ENCODE measurements around the gene RPS6KA4.

Gene RPS6KA4

GRCh38 chr11:64382047-64382446 lies 23.1 kb downstream of the RPS6KA4 start:
- no peak for DNase-seq
- Mint-ChIP-seq H3K4me3 (no peak overlapping the region), H3K27ac (no peak overlapping the region), H3K27me3 (no peaks in the 10 kb centered on the region), H3K9me3 (no peaks in the 10 kb centered on the region), H3K4me1 (peaks cover 12% of the 10 kb centered on the region)
- no peak for ATAC-seq

DNA sequence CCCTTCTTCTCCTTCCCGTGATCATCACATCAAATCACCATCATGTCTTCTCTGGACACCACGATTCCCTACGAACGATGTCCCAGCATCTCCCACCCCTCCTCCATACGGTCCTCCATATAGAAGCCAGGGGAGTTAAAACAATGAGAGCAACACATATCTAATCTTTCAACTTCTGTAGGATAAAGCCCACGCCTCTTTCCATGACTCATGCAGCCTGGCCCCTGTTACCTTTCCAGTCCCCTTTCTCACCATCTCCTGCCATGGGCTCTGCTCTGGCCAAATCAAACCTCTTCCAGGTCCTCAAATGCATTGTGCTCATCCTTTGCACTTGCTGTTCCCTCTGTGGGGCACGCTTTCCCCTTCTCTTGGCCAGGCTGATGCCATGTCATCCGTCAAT lies 23.6 kb downstream of the RPS6KA4 start:
- DNase-seq = no peak
- Mint-ChIP-seq H3K27me3 (no peaks in the 10 kb centered on the region), H3K4me3 (no peak overlapping the region), H3K4me1 (peaks cover 12% of the 10 kb centered on the region), H3K27ac (no peak overlapping the region), H3K9me3 (no peaks in the 10 kb centered on the region)
- no peak for ATAC-seq

GRCh38 chr11:64383580-64383979 lies 24.6 kb downstream of the RPS6KA4 start:
- ATAC-seq = no peak
- H3K27me3 Mint-ChIP-seq = no peaks in the 10 kb centered on the region
- no peak overlapping the region for H3K4me3 Mint-ChIP-seq
- no peaks in the 10 kb centered on the region for H3K9me3 Mint-ChIP-seq
- DNase-seq = no peak
- peaks cover 12% of the 10 kb centered on the region for H3K4me1 Mint-ChIP-seq
- H3K27ac Mint-ChIP-seq = no peak overlapping the region

GRCh38 chr11:64384028-64384737 lies 25.2 kb downstream of the RPS6KA4 start:
- Mint-ChIP-seq H3K27me3 (no peaks in the 10 kb centered on the region), H3K4me3 (no peak overlapping the region)
- no peak for DNase-seq

DNA sequence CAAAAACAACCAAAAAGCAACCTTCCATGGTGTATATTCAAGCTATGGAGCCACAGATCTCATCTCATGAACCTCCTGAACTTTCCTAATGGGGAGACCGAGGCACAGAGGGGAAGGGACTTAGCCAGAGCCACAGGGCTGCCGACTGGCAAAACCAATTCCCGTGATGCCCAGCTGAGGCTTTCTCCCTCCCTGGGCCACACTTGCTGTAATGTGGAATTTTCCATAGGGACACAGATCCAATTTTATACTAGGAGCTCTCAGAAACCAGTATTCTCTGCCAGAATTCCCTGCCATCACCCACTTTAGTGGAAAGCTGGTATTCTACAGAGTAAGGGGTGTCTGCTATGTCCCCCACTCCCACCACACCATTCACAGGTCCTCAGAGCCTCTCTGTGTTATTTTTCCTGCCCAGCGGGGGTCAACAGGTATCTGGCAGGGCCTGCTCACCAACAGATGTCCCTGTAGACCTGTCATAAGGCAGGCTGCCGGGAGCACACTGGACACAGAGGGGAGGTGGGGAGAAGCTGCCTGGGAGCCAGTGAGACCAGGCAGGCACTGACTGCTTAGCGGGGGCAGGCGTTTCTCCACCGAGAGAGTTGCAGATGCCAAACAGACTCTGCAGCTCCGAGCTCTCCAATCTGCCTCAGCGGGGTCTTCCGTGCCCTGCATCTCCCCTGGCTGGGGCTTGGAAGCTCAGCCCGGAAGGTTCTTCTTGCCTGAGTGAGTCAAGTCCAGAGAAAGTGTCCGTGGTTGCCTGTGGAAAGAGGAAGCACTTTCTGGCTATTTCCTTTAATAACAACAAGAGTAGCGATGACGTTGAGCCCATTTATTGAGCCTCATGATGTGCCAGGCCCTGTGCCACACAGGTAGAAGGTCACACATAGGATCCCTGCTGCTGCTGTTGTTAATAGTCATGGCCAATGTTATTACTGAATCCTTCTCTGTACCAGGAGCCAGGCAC lies 26.3 kb downstream of the RPS6KA4 start:
- no peaks in the 10 kb centered on the region for H3K27me3 Mint-ChIP-seq
- no peak overlapping the region for H3K4me3 Mint-ChIP-seq
- peaks cover 12% of the 10 kb centered on the region in 2 donors for H3K9me3 Mint-ChIP-seq
- ATAC-seq (no peak), DNase-seq (no peak)
- peaks cover 19% of the 10 kb centered on the region for H3K4me1 Mint-ChIP-seq
- H3K27ac Mint-ChIP-seq = no peak overlapping the region

More at GRCh38 chr11:64384028-64384737, 25.2 kb downstream of the RPS6KA4 start:
- no peak overlapping the region for H3K27ac Mint-ChIP-seq
- peaks cover 12% of the 10 kb centered on the region for H3K4me1 Mint-ChIP-seq
- ATAC-seq = no peak
- H3K9me3 Mint-ChIP-seq = peaks cover 1 to 2% of the 10 kb centered on the region in 2 donors

DNA sequence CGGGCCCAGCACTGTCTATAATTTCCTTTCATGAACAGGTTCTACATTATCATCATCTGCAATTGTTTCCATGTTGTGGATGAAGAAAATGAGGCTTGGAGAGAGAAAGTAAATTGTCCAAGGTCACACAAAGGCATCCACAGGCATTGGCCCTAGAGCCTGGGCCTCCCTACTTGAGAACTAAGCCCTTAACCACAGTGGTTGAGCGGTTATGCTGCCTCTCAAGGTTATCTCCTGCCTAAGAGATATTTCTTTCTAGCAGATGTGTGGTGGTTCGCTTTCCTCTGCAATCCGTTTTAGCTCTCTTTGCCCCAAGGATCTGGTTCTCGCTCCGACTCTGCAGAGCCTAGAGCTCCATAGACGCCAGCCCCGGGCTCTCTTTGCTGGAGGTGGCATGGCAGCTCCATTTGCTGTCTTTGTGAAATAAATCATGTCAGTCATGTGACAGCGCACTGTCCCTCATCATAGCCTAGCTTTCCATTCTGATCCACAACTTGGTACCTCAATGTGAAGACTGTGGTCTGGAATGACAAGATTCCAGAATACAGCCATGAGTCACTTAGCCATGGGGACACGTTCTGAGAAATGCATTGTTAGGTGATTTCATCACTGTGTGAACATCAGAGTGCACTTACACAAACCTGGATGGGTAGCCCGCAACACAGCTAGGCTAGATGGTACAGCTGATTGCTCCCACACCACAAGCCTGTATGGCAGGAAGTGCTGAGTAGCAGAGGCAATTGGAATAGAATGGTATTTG lies 27.2 kb downstream of the RPS6KA4 start:
- Mint-ChIP-seq H3K4me3 (no peak overlapping the region), H3K9me3 (peaks cover 17% of the 10 kb centered on the region in 2 donors), H3K4me1 (peaks cover 28% of the 10 kb centered on the region), H3K27ac (no peak overlapping the region), H3K27me3 (no peaks in the 10 kb centered on the region)
- ATAC-seq (peak; percentile 50), DNase-seq (no peak)

GRCh38 chr11:64387916-64388315 lies 29.0 kb downstream of the RPS6KA4 start:
- Mint-ChIP-seq H3K27ac (no peak overlapping the region), H3K4me3 (no peak overlapping the region), H3K4me1 (peaks cover 29% of the 10 kb centered on the region), H3K9me3 (peaks cover 17% of the 10 kb centered on the region in 2 donors), H3K27me3 (no peaks in the 10 kb centered on the region)
- no peak for DNase-seq
- no peak for ATAC-seq

DNA sequence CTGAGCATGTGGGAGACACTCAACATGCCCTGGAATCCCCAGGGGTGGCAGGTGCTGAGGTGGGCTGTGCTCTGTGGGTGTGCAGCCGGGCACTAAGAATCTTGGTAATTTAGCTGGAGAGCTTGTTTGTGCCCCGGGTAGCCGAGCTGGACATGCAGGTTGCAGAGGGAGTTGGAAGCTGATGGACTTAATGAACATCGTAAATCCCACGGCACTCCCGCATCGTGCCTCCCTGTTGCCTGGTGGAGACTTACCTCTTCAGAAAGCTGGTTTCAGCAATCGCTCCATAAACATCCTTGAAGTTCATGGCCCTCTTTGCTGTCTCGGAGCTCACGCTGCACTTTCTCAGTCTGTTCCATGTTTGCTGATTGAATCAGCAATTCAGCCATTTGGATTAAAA lies 29.9 kb downstream of the RPS6KA4 start:
- DNase-seq (no peak), ATAC-seq (no peak)
- peak overlapping the region in 1 of 2 donors; percentile 2 for H3K27ac Mint-ChIP-seq
- peaks cover 17% of the 10 kb centered on the region in 2 donors for H3K9me3 Mint-ChIP-seq
- peaks cover 28% of the 10 kb centered on the region for H3K4me1 Mint-ChIP-seq
- no peaks in the 10 kb centered on the region for H3K27me3 Mint-ChIP-seq
- H3K4me3 Mint-ChIP-seq = no peak overlapping the region

DNA sequence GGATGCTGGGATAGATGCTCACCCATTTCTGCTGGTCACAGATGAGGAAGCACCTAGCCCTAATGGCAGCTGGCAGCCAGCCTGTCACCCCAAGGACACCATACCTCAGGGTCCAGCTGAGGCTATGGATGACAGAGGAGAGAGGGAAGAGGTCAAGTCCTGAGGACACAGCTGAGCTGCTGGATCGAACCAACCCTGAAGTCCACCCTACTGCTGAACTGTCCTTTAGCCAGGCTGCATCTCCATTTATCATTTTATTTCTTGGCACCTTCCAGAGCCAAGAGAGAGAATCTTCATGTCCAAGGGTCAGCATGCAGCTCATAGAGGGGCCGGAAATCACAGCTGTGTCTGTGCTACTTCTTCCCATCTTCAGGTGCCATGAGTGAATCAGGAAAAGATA lies 30.9 kb downstream of the RPS6KA4 start:
- Mint-ChIP-seq H3K9me3 (peaks cover 17% of the 10 kb centered on the region in 2 donors), H3K27ac (no peak overlapping the region), H3K4me1 (peaks cover 28% of the 10 kb centered on the region), H3K4me3 (no peak overlapping the region), H3K27me3 (no peaks in the 10 kb centered on the region)
- no peak for ATAC-seq
- no peak for DNase-seq

DNA sequence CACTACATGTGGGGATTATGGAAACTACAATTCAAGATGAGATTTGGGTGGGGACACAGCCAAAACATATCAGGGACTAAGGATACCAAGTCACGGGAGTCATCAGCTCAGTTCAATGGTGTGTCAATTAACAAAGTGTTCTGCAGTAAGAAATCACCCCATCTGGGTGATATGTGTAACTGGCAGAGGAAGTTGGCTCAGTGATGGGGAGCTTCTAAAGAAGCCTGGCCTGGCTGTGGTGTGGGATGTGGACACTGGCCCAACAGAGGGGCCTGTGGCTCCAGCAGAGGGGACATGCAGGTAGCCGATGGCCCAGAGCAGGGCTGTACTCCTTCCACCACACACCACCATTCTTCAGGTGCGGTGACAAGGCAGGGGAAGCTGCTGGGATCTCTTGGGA lies 31.6 kb downstream of the RPS6KA4 start:
- Mint-ChIP-seq H3K27me3 (peaks cover 4% of the 10 kb centered on the region), H3K9me3 (peaks cover 17% of the 10 kb centered on the region in 2 donors), H3K27ac (peak overlapping the region in 1 of 2 donors; percentile 75), H3K4me3 (peak overlapping the region in 1 of 2 donors; percentile 31), H3K4me1 (peaks cover 28% of the 10 kb centered on the region)
- ATAC-seq = no peak
- DNase-seq = no peak

GRCh38 chr11:64391839-64392238 lies 32.9 kb downstream of the RPS6KA4 start:
- Mint-ChIP-seq H3K9me3 (peaks cover 17% of the 10 kb centered on the region in 2 donors), H3K27me3 (peaks cover 14% of the 10 kb centered on the region), H3K27ac (no peak overlapping the region), H3K4me3 (no peak overlapping the region), H3K4me1 (peaks cover 29% of the 10 kb centered on the region)
- DNase-seq (no peak), ATAC-seq (no peak)

GRCh38 chr11:64395545-64396078 lies 36.6 kb downstream of the RPS6KA4 start:
- Mint-ChIP-seq H3K9me3 (peaks cover 1 to 2% of the 10 kb centered on the region in 2 donors), H3K4me1 (peaks cover 18% of the 10 kb centered on the region), H3K4me3 (no peak overlapping the region), H3K27me3 (peaks cover 14% of the 10 kb centered on the region), H3K27ac (no peak overlapping the region)
- no peak for DNase-seq
- no peak for ATAC-seq

- ATAC-seq = no peak
- no peak overlapping the region for H3K27ac Mint-ChIP-seq
- peaks cover 13% of the 10 kb centered on the region for H3K4me1 Mint-ChIP-seq
- no peaks in the 10 kb centered on the region for H3K9me3 Mint-ChIP-seq
- peaks cover 14% of the 10 kb centered on the region for H3K27me3 Mint-ChIP-seq
- H3K4me3 Mint-ChIP-seq = no peak overlapping the region
- DNase-seq = no peak
Observed at GRCh38 chr11:64396079-64396591, 37.2 kb downstream of the RPS6KA4 start.

GRCh38 chr11:64400102-64400501 lies 41.1 kb downstream of the RPS6KA4 start:
- Mint-ChIP-seq H3K4me3 (no peak overlapping the region), H3K27ac (no peak overlapping the region), H3K27me3 (peaks cover 25% of the 10 kb centered on the region), H3K4me1 (peaks cover 6% of the 10 kb centered on the region), H3K9me3 (peaks cover 0 to 8% of the 10 kb centered on the region in 2 donors)
- ATAC-seq = no peak
- DNase-seq = no peak

DNA sequence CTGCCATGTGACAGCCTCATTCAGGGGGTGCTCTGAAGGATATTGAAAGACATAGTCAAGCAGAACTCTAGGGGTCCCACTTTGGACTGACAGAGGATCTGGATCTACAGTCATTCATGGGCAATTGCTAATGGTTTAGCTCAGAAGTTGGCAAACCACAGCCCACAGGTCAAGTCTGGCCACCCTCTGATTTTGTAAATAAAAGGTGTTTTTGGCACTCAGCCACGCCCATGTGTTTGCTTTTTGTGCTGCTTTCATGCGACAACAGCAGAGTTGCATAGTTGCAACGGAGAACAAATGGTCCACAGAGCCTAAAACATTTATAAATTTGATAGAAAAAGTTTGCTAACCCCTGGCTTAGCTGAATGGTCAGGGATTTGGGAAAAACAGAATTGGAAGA lies 41.7 kb downstream of the RPS6KA4 start:
- Mint-ChIP-seq H3K4me1 (peaks cover 6% of the 10 kb centered on the region), H3K27me3 (peaks cover 20% of the 10 kb centered on the region), H3K27ac (no peak overlapping the region), H3K9me3 (peaks cover 0 to 8% of the 10 kb centered on the region in 2 donors), H3K4me3 (no peak overlapping the region)
- DNase-seq (no peak), ATAC-seq (no peak)
